GM12878 (cell line): Measurements from ENCODE around the gene PCDHB13. TPM values are rescaled to one million over a fixed set of nuclear protein-coding genes. Genes with fewer than 3 reads are reported as not detected.
"Not testable (repeated sequence)": the region's sequence is repeated elsewhere in the genome, so short reads cannot be mapped to it uniquely, and the experiment has no call there.

Experiments used
- ATAC-seq: fragments of 200-7000 bp; cut with Tn5 transposase; 3 replicates; pipeline ENCODE4 v1.9.1; 2020; ENCODE audit warnings: mild to moderate bottlenecking, moderate library complexity
- BruUV-seq: library from RNA; stranded (reverse); fragments of 400-500 nt; replicated peaks from 2 replicates; lab custom pipeline; 2021; lab: Mats Ljungman, UMichigan
- CTCF ChIA-PET: fragments of 300-600 bp; sonication (Branson Sonifier 250); formaldehyde crosslinking; extraction: SDS; loops from one replicate; lab custom pipeline; 2021; ENCODE audit warnings: inconsistent platforms; lab: Yijun Ruan, JAX
- POLR2A ChIA-PET: fragments of 350-600 bp; formaldehyde crosslinking; extraction: SDS; loops from one replicate; lab custom pipeline; 2021; ENCODE audit warnings: inconsistent platforms; lab: Charles Lee
- RAD21 ChIA-PET: fragments of 300-600 bp; sonication (Branson Sonifier 250); formaldehyde crosslinking; loops from one replicate; lab custom pipeline; 2023; ENCODE audit warnings: antibody characterized with exemption; ENCODE audit not compliant: unreplicated experiment; lab: Charles Lee
- SMC1A ChIA-PET: fragments of 300-600 bp; sonication (Branson Sonifier 250); formaldehyde crosslinking; loops from one replicate; lab custom pipeline; 2023; ENCODE audit not compliant: unreplicated experiment, uncharacterized antibody; lab: Charles Lee
- DNase-seq: peaks from one replicate; pipeline ENCODE4 v3.0.0-alpha.2; 2011; ENCODE audit warnings: low read depth, low spot score
- FAIRE-seq: peaks from 3 replicates; lab custom pipeline; 2011; peaks lifted over from hg19 to GRCh38; lab: Jason Lieb, UNC
- H2AFZ ChIP-seq: 2 replicates; pipeline ENCODE4 v1.6.0; 2011; ENCODE audit warnings: low read depth, low read length, control low read depth; ENCODE audit not compliant: control insufficient read depth
- H3K27ac ChIP-seq: 2 replicates; pipeline ENCODE4 v1.5.1; 2011; ENCODE audit warnings: control low read depth; ENCODE audit not compliant: control insufficient read depth, insufficient read depth
- H3K27me3 ChIP-seq, 2 experiments: replicated peaks in 1 of 2; 2 replicates each; pipeline versions ENCODE4 v1.6.0 to v1.6.1; 2011; ENCODE audit warnings: low read length in 1 of 2; ENCODE audit not compliant: control insufficient read depth in 2 of 2, insufficient read depth in 2 of 2
- H3K36me3 ChIP-seq, 2 experiments: 2 replicates each; pipeline ENCODE4 v1.5.1; 2011; ENCODE audit warnings: low read length in 1 of 2; ENCODE audit not compliant: control insufficient read depth in 2 of 2, insufficient read depth in 2 of 2
- H3K4me1 ChIP-seq: 2 replicates; pipeline ENCODE4 v1.6.1; 2011; ENCODE audit warnings: mild to moderate bottlenecking, low read length, moderate library complexity, mixed read lengths; ENCODE audit not compliant: control insufficient read depth, insufficient read depth
- H3K4me2 ChIP-seq: 2 replicates; pipeline ENCODE4 v1.6.0; 2011; ENCODE audit warnings: control low read depth; ENCODE audit not compliant: control insufficient read depth, insufficient read depth
- H3K4me3 ChIP-seq: fragments of 200-600 bp; sonication (generic); 2 replicates; pipeline ENCODE4 v1.5.1; 2016
- H3K79me2 ChIP-seq: 2 replicates; pipeline ENCODE4 v1.6.0; 2011; ENCODE audit warnings: low read length; ENCODE audit not compliant: control insufficient read depth, insufficient read depth
- H3K9ac ChIP-seq: 2 replicates; pipeline ENCODE4 v1.8.0; 2011; ENCODE audit warnings: low read length, control low read depth, mixed read lengths; ENCODE audit not compliant: control insufficient read depth, insufficient read depth
- H3K9me3 ChIP-seq: replicated peaks from 3 replicates; pipeline ENCODE4 v1.5.1; 2011; ENCODE audit warnings: mild to moderate bottlenecking, low read length; ENCODE audit not compliant: control insufficient read depth, insufficient read depth
- H4K20me1 ChIP-seq: 2 replicates; pipeline ENCODE4 v1.6.0; 2011; ENCODE audit not compliant: control insufficient read depth, insufficient read depth
- WGBS: methylation state at CpG from one replicate; pipeline ENCODE4 v1.1.6; 2016; ENCODE audit warnings: low lambda C conversion rate; ENCODE audit not compliant: insufficient replicate concordance, insufficient coverage; ENCODE audit errors: missing lambda C conversion rate; 5-methylcytosine and 5-hydroxymethylcytosine counted together
- in situ Hi-C: fragments of 300-500 bp; cut with MboI; formaldehyde crosslinking; loops from 9 replicates; pipeline ENCODE4 v1.14.3; 2018; ENCODE audit warnings: mixed read lengths
- intact Hi-C: fragments of 100-400 bp; cut with micrococcal nuclease; formaldehyde crosslinking; loops from one replicate; pipeline ENCODE4 v1.14.2; 2022; ENCODE audit not compliant: unreplicated experiment
- polyA plus RNA-seq, 11 experiments: library from polyadenylated mRNA; depleted of rRNA in 4 of 11; unstranded in 6 of 11; stranded (reverse) in 5 of 11; fragments of >200 nt; fragmentation: Nextera tagmentation in 4 of 11; fragmentation: Illumina TruSeq in 1 of 11; extraction: Ambion mirVana in 4 of 11; extraction: Trizol in 1 of 11; gene quantifications; 1 replicate in 1 of 11; 2 replicates in 10 of 11; pipeline versions ENCODE4 v1.2.1 to v1.2.3, GENCODE V29; 2011 to 2016; ENCODE audit warnings: inconsistent platforms in 2 of 11, missing spikeins in 2 of 11, low read depth in 1 of 11
- total RNA-seq, 4 experiments: library from RNA; depleted of rRNA in 3 of 4; stranded (reverse); fragments of >200 nt in 3 of 4; fragmentation: Illumina TruSeq in 1 of 4; extraction: Trizol in 1 of 4; gene quantifications; 2 replicates each; pipeline versions ENCODE4 v1.2.1 to v1.2.3, GENCODE V29; 2013 to 2021

The PCDHB13 gene
- total and polyA plus RNA-seq, 10 of the 15 experiments (the other 5 are each of a cell fraction or from before 2014, with no cell fraction given): 0.01 to 0.03 TPM; not detected in 8

DNA sequence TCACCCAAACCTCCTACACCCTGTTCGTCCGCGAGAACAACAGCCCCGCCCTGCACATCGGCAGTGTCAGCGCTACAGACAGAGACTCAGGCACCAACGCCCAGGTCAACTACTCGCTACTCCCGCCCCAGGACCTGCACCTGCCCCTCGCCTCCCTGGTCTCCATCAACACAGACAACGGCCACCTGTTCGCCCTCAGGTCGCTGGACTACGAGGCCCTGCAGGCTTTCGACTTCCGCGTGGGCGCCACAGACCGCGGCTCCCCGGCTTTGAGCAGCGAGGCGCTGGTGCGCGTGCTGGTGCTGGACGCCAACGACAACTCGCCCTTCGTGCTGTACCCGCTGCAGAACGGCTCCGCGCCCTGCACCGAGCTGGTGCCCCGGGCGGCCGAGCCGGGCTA lies 12.6 kb upstream of the PCDHB13 start:
- H3K4me1 ChIP-seq, FAIRE-seq, POLR2A ChIA-PET, H3K36me3 ChIP-seq, DNase-seq, H4K20me1 ChIP-seq, SMC1A ChIA-PET, BruUV-seq, H3K9ac ChIP-seq, H2AFZ ChIP-seq, H3K9me3 ChIP-seq, H3K27ac ChIP-seq, RAD21 ChIA-PET, H3K4me2 ChIP-seq, intact Hi-C loops, H3K4me3 ChIP-seq, CTCF ChIA-PET, H3K79me2 ChIP-seq, ATAC-seq, H3K27me3 ChIP-seq: not testable (repeated sequence)
- in situ Hi-C loops: loop anchor here (25.0 kb wide), 1 partner anchor 361 kb away; no protein-coding TSS in a partner anchor
- 82% methylated on average over 26 of the region's 38 CpGs for WGBS

DNA sequence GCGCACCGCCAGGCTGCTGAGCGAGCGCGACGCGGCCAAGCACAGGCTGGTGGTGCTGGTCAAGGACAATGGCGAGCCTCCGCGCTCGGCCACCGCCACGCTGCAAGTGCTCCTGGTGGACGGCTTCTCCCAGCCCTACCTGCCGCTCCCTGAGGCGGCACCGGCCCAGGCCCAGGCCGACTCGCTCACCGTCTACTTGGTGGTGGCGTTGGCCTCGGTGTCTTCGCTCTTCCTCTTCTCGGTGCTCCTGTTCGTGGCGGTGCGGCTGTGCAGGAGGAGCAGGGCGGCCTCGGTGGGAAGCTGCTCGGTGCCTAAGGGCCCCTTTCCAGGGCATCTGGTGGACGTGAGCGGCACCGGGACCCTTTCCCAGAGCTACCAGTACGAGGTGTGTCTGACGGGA lies 12.1 kb upstream of the PCDHB13 start:
- FAIRE-seq, H3K9ac ChIP-seq, BruUV-seq, CTCF ChIA-PET, intact Hi-C loops, H3K4me3 ChIP-seq, H3K79me2 ChIP-seq, H3K36me3 ChIP-seq, H3K27ac ChIP-seq, H3K4me1 ChIP-seq, H4K20me1 ChIP-seq, H3K9me3 ChIP-seq, ATAC-seq, H2AFZ ChIP-seq, H3K27me3 ChIP-seq, H3K4me2 ChIP-seq, RAD21 ChIA-PET, POLR2A ChIA-PET, DNase-seq: not testable (repeated sequence)
- in situ Hi-C loops: loop anchor here (25.0 kb wide), 1 partner anchor 361 kb away; no protein-coding TSS in a partner anchor
- 71% methylated on average over 22 of the region's 35 CpGs for WGBS
- SMC1A ChIA-PET: interaction anchor here (0.6 kb wide), 1 partner anchor 787 kb away, joined by 3 read pairs; no protein-coding TSS in a partner anchor
